Activated T-helper 1 cell treated with Interleukin-2 at 50 U/mL for 16 hours (primary cell): ENCODE results near the gene RAP1GDS1.
"Not testable (repeated sequence)": the region's sequence is repeated elsewhere in the genome, so short reads cannot be mapped to it uniquely, and the experiment has no call there.

Experiments
- DNase-seq: peaks from one replicate; pipeline ENCODE4 v3.0.0-alpha.2; 2020; ENCODE audit warnings: low read depth

Gene RAP1GDS1

DNA sequence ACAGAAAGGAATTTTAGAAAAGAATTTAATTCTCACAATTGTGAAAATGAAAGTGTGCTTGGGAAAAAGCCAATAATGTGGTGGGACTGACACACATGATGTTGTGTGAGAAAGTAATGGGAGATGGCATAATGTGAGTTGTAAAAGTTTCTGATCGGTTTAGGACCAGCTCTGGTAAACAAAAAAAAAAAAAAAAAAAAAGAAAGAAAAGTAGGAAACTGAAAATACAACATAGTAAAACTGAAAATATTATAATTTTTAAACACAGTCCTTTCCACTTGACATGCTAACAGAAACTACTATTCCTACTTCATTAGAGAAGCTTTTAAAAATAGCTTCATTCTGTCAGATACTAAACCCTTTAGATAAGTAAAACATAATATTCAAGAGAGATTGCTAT, 28.2 kb downstream of the RAP1GDS1 start:
- no peak for DNase-seq

DNA sequence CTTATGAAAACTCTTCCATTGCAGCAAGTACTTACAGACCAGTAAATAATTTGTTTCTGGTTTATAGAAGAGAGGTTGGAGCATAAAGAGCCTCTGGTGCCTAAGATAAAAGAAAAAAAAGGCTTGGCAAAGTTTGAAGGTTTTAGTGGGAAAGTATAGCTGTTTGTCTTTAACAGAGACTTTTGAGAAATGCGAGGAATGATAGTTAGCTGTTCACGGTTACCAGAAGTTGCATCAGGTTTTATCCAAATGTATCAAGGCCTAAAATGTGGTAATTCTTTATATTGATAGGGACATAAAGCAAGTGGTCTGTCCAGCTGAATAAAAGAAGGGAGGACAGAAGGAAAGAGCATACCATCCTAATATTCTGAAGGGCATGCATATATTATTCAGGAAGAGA, 29.3 kb downstream of the RAP1GDS1 start:
- DNase-seq, result no peak

DNA sequence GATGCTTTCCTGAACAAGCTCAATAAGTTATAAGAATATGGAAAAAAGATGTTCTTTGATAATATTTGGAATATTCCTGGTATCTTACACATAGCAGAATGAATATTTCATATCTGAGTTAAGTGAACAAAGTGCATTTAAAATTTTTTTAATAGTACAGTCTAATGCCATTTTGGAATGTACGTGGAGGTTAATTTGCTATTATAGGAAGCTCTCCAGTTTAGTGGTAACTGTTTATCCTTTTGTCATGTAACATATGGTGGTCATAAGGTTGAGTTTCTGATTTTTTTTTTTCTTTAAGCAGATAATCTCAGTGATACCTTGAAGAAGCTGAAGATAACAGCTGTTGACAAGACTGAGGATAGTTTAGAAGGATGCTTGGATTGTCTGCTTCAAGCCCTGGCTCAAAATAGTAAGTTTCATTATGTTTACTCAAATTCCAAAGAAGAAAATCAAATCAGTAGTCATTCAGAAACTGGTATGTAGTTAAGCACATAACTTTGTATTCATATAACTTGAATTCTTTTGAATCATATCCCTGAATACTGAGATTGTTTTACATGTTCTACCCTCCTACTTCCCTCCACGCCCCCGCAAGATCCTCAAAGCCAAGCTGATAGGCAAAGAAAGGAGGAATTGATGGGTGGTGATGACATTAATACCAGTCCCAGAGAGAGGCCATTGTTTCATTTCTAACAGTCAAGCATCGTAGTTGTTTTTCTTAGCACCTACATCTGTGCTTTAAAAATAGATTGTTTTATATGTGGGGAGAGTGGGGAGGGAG, 32.1 kb downstream of the RAP1GDS1 start:
- DNase-seq, result no peak

DNA sequence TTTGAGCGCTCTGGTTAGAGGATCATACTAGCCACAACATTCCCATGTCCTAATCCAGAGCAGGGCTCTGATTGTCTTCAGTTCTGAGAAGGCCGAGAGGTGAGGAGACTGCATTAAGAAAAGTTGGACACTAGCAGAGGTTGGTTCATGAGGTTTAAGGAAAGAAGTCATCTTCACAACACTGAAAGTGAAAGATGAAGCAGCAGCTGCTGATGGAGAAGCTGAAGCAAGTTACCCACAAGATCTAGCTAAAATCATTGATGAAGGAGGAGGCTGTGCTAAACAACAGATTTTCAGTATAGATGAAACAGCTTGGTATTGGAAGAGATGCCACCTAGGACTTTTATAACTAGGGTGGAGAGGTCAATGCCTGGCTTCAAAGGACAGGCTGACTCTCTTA, 36.8 kb downstream of the RAP1GDS1 start:
- DNase-seq, result no peak

DNA sequence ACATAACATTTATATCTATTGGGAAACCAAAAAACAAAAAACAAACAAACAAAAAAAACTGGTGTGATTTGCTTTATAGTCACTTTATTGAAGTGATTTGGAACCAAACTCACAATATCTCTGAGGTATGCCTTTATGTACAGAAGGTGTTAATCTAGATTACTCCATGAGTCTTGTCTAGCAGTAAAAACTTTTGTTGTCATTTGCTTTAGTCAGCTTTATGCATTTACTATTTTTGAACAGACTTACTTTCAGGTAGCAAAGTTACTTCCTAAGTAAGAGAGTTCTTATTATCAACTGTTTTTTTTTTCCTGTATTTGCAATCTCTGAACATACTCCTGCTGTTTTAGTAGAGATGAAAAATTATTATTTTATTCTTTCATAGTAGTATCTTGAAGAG, 39.5 kb downstream of the RAP1GDS1 start:
- DNase-seq, result no peak

DNA sequence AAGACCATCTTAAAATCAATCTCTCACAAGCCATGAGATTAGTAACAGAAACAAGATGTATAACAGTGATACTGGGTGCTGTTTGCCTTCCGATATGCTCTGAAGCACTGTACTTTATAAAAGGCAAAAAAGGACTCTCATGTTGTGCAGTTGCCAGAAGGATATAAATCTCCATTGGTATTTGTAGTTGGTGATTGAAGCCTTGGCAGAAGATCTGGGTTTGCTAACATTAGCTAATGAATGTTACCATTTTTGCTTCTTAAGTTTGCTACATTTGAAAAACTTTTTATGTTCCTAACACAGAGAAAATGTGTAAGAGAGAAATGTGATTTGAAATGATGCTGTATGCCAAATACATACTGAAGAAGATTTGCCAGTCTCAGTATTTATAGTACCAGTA, 44.4 kb downstream of the RAP1GDS1 start:
- no peak for DNase-seq

DNA sequence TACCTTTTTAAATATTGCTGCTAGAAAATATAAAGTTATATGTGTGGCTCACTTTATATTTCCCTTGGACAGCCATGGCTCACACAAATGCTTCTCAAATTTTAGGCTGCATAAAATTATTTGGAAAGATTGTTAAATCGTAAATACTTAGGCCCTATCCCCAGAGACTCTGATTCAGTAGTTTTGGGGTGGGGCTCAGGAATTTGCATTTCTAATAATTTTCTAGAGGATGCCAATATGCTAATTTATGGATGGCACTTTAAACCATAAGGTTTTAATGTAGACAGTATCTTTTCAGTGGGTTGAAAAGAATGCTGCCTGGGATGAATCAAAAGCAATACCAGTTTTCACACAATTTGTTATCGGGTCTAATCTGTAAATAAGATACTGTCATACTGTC, 49.7 kb downstream of the RAP1GDS1 start:
- no peak for DNase-seq

DNA sequence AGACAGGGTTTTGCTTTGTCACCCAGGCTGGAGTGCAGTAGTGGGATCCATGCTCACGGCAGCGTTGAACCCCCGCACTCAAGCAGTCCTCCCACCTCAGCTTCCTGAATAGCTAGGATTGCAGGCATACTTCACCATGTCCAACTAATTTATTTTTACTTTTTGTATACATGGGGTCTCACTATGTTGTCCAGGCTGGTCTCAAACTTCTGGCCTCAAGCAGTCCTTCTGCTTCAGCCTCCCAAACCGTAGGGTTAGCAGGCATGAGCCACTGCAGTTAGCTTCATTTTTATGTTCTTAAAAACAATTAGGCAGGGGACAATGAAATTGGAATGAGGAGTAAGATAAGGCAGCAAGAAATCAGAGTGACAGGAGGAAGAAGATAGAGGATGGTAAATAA, 50.5 kb downstream of the RAP1GDS1 start:
- DNase-seq, result no peak

DNA sequence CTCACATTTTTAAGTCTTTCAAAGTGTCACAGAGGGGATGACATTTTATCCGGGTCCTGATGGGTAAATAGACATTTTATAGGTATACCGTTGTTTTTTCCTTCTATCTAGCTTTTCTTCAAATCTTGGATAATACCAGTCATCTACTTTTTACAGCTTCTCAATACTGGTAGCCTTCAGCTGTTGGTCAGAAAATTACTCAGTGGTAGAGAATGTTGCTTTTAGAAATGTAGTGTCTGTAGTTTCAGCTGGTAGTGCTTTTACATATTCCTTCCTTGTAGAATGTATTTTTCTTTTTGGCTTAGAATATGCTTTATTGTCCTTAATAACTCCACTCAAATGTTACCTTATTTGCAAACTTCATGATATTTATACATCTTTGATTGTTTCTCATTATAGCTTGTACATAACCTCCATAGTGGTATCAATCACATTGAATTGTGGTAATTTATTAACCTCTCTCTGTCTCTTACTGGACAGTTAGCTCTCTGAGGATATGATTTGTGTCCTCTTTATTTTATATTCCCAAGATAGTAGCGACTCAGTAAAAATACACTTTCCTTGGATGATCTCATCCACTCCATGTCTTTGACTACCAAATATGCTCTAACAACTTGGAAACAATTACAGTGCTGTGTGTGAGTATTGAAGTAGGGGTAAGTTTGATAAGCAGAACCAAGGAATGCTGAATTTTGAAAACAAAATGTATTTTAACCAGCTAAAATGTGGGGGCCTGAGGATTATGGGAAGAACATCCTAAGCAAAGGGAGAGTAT, 53.8 kb downstream of the RAP1GDS1 start:
- DNase-seq, result no peak

DNA sequence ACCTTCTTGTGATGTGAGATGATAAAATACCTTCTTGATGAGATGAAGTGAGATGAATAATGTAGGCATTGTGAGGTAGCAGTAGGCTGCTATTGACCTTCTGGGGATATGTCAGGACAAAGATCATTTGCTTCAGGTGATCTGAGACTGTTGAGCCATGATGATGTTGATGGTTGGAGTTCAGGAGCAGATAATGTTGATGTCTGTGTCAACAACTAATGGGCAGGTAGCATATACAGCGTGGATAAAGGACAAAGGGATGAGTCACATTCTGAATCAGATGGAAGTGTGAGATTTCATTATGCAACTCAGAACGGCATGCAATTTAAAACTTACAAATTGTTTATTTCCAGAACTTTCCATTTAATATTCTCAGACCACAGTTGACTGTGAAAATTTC, 57.3 kb downstream of the RAP1GDS1 start:
- no peak for DNase-seq

DNA sequence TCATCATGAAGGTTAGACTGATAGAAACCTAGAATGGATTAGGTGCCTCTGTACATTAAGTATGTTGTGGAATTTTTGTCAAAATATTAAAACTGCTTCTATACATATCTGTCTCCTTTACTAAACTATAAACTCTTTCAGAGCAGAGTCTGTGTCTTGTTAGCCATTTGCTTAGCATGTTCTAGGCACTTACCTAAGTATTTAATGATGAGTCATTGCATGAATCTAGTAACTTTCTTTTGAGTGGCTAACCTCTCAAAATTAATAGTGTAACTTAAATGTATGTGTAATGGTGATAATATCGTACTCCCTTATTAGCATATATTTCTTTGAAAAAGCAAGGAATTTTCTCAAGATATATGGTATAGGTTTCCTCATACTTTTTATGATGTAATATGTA, 57.8 kb downstream of the RAP1GDS1 start:
- no peak for DNase-seq

DNA sequence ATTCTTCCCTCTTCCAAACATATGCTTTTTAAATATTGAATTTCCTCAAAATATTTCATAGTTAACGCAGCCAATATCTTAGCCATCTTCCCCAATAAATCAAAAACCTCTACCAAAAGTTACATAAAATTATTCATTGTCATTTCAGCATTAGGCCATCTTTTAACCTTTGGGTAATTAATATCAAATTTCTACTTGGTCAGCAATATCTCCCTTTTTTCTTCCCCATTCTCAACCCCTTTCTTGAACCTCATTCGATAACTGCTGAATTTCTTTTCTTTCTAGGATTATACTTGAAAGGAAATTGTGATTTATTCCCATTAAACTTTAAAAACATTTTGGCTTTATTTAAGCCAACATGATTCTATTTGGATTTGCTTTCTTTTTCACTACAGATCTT, 65.0 kb downstream of the RAP1GDS1 start:
- DNase-seq, result no peak

DNA sequence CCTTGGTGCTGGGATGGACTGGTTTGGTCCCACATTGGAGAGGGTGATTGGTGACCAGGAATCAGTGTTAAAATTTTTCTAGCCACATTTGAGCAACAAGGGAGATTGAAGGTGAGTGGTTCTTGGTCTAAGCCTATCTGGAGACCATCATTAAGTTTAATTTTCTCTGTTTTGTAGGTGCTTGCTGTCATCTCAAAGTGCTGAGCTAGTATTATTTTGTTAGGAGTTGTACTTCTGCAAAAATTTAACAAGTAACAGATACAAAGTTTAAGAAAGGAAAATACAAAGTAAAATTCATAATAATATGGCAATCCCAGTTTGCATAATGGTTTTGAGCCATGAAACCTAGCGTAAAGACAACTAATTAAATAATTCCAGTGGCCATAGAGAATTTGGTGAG, 66.5 kb downstream of the RAP1GDS1 start:
- DNase-seq, result no peak

DNA sequence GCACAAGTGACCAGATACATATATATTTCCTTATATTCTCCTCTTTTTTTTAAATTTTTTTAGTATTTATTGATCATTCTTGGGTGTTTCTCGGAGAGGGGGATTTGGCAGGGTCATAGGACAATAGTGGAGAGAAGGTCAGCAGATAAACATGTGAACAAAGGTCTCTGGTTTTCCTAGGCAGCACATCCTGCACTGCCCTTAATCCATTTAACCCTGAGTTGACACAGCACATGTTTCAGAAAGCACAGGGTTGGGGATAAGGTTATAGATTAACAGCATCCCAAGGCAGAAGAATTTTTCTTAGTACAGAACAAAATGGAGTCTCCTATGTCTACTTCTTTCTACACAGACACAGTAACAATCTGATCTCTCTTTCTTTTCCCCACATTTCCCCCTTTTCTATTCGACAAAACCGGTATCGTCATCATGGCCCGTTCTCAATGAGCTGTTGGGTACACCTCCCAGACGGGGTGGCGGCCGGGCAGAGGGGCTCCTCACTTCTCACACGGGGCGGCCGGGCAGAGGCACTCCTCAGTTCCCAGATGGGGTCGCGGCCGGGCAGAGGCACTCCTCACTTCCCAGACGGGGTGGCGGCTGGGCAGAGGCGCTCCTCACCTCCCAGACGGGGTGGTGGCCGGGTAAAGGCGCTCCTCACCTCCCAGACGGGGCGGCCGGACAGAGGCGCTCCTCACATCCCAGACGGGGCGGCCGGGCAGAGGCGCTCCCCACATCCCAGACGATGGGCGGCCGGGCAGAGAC, 68.9 kb downstream of the RAP1GDS1 start:
- not testable (repeated sequence) for DNase-seq

DNA sequence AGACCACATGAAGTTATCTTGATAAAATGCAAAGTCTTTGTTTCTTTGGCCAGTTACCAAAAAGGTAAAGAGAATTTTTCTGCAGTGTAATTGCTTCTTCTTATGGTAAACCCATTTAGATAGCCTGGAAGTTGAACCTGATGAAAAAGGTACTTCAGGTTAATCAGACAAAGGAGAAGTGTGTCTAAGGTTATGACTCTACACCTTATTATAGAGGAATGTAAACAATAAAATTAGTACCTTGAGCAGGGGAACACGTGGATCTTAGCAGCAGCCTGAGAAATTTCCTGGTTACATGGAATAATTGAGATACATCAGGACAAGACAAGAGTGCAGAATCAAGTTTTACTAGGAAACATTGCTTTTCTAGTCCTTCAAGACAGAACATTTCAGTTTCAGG, 70.8 kb downstream of the RAP1GDS1 start:
- DNase-seq, result no peak

DNA sequence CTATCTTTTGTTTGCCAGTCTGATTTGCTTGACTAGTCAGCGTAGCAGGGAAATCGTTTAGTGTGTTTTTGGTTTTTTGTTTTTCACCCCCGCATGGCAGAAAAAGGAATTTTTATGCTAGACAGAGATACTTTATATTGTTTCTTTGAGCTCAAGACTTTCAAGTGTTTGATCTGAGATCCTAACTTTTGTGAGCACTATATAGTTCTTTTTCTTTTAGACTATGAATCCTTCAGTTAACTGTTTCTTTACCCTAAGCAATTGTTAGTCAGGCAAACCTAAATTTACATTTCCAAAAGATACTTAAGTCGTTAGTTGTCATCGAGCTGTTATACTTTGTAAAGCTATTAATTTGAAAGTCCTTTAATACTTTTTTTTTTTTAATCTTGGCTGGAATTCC, 73.3 kb downstream of the RAP1GDS1 start:
- DNase-seq, result no peak

DNA sequence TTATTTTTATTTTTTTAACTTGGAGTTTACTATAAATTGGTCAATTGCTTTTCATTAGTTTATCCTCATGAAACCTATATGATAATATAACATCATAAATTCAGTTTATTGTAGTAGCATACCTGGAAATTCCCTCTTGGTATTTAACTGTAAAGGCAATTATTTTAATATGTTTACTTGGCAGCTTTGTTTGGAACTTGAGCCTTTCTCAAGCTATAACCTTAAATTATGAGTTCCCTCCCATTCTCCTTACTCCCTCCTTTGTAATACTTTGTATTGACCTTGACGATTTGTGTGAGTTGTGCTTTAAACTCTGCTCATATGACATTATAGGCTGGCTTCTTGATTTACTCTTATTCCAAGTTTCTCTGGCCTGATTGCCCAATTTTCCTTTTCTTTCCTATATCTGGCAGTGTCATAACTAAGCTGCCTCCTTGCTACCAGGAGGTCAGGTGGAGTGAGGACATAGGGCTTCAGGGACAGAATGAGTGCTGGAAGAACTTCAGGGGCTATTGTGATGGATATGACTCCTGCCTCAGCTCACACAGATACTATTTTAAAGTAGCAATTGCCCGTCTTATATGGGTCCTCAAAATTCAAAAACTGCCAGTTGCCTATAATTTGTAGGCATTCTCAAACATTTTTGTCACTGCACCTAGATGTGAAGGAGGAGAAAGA, 77.7 kb downstream of the RAP1GDS1 start:
- DNase-seq, result no peak

DNA sequence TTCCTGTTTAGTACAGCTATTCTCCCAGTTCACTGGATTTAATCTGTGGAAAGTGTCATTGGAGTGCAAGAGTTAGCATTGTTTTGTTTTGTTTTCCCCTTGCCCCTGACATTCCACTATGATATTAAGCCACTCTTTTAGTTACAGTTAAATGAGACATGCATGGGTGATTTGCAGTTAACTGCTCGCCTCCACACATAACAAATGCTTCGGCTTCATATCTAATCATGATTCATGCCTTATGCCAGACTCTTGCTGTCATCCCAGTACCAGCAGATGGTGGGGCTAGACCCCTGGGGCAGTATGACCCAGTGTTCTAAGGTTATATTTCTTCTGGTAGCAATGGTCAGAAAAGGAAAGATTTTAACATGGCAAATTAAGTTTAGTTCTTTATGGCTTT, 80.1 kb downstream of the RAP1GDS1 start:
- no peak for DNase-seq

DNA sequence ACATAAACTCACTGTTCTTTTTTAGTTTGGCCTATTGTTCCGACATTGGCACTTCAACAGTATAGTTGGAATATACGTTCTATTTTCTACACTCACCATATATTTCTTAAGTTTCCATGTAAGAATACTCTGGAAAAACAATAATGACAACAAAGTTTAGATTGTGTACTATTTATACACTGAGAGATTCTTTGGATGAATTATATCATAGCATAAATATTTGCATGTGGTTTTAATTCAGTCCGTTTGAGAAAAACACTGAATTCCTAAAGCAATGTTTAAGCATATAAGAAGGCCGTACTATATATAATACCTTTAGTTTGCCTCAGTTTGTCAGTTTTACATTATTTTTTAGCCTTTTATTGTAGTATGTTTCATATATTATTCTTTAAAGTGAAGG, 82.4 kb downstream of the RAP1GDS1 start:
- no peak for DNase-seq

DNA sequence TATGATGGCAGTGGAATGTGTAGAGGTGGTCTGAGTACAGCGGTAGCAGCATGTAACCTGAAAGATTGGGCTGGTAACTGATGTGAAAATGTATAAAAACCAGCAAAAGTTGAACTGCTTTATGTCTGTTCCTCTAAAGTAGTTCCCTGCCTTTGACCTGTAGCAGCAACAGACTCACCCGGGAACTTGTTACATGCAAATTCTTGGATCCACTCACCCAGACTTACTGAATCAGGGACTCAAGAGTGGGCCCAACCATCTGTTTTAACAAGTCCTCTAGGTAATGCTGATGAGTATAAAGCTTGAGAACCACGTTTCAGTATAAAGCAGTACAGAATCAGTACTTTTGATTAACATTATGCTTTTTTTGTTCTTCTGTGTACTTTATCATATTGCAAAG, 84.7 kb downstream of the RAP1GDS1 start:
- DNase-seq, result no peak

DNA sequence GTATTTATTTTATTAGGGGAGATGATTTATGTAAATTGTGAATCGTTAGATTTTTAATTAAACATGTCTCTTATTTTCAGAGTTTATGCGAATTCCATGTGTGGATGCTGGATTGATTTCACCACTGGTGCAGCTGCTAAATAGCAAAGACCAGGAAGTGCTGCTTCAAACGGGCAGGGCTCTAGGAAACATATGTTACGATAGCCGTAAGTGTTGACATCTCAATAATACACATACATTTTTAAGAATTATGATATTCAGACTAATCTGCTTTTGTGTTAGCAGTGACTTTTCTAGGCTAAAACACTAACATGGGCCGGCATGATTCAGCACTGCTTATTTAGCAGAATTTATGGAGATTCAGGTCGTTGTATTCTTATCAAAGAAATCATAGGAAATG, 91.2 kb downstream of the RAP1GDS1 start:
- DNase-seq, result no peak

DNA sequence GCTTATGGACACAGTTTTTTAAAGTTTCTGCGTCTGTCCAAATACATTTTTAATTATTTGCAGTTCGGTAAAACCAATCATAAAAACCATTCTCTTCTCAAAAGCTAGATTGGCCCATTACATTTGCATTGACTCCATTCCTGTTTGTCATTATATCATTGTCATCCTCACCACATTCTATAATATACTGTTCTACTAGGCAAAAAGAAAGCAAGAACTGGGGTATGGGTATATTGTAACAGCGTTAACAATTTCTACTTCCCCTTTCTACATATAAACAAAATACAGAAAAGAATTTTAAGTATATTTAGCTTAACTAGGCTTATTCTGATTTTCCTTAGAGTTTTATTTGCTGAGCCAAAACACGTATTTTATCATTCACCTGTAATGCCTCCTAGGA, 91.8 kb downstream of the RAP1GDS1 start:
- no peak for DNase-seq
